HG03175 (cell line): Measurements from ENCODE around the gene TREX2.

Source experiments
- ATAC-seq: cut with Tn5 transposase; IDR thresholded peaks from one replicate; pipeline ENCODE4 v1.9.1; 2021; ENCODE audit warnings: mild to moderate bottlenecking, moderate library complexity; ENCODE audit not compliant: unreplicated experiment

Gene TREX2

DNA sequence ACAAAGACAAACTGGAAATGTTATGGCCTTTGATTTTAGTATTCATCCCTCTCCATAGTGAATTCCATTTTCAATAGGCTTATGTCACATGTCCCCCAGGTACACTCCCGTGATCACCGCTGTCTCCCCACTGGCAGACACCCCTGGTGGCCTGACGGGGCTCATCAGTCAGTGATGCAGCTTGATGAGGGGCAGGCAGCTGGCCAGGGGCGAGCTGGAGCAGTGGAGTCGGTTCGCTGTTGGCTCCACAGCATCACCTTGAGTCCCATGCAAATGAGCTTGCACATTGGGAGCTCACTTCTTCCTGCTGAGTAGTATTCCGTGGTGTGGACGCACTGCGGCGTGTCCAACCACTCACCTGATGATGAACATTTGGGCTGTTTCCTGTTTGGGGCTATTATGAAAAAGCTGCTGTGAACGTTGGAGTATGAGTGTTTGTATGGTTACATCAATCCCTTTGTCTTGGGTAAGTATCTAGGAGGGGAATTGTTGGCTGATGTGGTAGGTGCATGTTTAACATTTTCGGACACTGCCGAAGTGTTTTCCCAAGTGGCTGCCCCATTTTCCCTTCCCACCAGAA is 5.2 kb downstream of the TREX2 start:
- no peak for ATAC-seq

GRCh38 chrX:153439977-153440376 is 5.9 kb downstream of the TREX2 start:
- no peak for ATAC-seq

GRCh38 chrX:153438532-153438931 is 7.3 kb downstream of the TREX2 start:
- ATAC-seq: no peak

- ATAC-seq: no peak
Measured at GRCh38 chrX:153435845-153436244, 10.0 kb downstream of the TREX2 start.

DNA sequence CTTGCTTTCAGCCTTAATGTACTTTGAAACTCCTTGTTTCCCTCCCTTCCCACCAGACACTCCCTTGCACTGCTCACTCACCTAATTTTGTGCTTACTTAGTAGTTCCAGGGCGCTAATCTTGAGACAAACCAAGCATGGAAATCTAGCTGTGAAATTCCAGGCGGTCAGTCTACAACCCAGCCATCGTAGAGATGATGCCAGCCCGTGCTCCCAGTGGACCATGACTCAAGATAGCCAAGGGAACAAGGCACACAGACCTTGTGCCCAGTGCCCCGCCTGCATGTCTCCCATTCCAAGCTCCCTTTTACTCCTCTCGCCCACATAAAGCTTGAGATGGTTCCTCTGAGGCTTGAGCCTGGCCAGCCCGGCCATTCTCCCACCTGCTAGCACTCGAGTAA is 11.1 kb downstream of the TREX2 start:
- no peak for ATAC-seq

DNA sequence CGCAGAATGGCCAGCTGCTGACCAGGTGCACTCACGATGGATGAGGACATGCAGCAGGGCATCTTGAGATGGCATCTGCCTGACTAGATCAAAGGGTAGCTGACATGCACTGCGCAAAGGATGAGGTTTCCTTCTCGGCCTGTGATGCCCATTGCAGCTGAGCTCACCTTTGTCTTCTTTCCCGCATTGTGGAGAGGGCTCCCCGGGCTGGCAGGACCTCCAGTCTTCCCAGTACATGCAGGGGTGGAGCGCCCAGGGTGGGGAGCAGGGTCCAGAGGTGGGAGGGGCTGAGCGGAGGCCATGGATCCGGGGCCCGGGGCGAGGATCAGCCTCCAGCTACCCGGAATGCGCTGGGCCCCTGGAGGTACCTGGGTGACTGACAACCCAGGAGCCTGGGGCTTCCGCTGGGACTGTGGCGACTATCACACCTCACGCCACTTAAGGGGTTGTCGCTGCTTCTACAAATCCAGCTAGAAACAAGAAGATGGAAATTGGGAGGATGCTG is 12.0 kb downstream of the TREX2 start:
- ATAC-seq: no peak

DNA sequence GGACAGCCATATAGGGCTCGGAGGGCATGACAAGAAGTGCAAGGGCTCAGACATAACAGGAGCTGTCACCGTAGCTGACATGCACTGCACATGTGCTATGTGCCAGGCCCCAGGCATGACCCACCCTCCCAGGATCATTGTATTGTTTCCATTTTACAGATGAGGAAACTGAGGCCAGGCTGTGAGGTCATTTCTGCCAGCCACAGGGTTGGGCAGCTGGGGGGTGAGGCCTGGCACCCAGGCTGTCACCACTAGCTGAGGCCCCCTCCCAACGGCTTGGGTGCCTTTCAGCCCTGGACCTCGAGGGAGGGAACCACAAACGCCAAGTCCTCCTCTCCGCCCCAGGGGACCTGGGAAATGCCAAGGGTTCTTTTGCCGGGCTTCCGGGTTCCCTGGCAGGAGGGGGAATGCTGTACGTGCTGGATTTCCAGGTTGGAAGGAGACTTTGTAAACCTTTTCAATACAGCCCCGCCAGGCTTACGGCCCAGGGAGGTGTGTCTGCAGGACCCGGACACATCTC is 12.6 kb downstream of the TREX2 start:
- ATAC-seq: no peak

- no peak for ATAC-seq
Measured at GRCh38 chrX:153430796-153431195, 15.1 kb downstream of the TREX2 start.

GRCh38 chrX:153426204-153426603 is 19.7 kb downstream of the TREX2 start:
- no peak for ATAC-seq

- ATAC-seq: no peak
Measured at GRCh38 chrX:153423652-153424051, 22.2 kb downstream of the TREX2 start.

DNA sequence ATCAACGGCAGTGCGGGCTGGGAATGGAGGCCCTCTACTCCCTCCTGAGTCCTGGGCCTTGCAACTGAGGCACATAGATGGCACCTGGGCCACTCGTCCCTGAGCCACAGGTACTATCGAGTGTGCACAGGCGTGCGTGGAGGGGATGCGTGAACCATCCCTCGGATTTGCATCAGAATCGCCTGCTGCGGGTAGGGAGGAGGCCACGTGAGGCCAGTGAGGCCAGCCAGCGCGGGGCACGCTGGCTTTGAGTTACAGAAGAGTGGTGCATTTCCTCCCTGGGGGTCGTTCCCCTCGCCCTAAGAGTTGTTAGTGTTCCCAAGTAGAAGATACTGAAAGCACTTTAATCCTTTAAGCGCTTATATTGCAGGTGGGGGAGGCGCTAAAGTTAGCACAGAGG is 24.0 kb downstream of the TREX2 start:
- ATAC-seq: no peak

DNA sequence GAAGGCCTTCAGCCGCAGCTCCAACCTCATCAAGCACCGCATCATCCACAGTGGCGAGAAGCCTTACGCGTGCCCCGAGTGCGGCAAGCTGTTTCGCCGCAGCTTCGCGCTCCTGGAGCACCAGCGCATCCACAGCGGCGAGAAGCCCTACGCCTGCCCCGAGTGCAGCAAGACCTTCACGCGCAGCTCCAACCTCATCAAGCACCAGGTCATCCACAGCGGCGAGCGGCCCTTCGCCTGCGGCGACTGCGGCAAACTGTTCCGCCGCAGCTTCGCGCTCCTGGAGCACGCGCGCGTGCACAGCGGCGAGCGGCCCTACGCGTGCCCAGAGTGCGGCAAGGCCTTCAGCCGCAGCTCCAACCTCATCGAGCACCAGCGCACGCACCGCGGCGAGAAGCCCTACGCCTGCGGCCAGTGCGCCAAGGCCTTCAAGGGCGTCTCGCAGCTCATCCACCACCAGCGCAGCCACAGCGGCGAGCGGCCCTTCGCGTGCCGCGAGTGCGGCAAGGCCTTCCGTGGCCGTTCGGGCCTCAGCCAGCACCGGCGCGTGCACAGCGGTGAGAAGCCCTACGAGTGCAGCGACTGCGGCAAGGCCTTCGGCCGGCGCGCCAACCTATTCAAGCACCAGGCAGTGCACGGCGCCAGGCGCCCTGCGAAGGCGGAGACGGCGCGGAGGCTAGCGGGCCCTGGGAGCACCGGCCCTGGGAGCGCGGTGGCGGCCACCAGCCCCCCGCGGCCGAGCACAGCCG is 24.8 kb downstream of the TREX2 start:
- ATAC-seq: no peak

GRCh38 chrX:153417637-153418036 is 28.2 kb downstream of the TREX2 start:
- no peak for ATAC-seq

GRCh38 chrX:153416781-153417450 is 28.9 kb downstream of the TREX2 start:
- ATAC-seq: no peak

GRCh38 chrX:153414856-153415510 is 30.9 kb downstream of the TREX2 start:
- no peak for ATAC-seq

DNA sequence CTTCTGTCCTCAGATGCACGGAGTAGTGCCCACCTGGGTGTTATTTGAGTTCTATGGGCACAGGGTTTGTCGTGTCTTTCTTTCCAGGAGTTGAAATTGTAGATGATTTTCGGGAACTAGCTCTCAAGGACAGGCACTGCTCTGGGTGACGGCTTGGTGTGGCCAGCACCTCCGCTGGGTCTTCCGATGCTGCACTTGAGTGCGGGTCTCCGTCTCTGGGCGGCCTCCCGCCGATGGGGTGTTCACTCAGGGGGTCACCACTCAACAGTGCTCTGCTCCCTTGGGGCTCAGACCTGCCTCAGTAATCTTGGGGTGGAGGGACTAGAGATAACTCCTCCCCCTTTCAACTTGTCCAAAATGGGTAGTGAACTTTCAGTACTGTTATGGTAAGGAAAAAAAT is 32.1 kb downstream of the TREX2 start:
- ATAC-seq: no peak

DNA sequence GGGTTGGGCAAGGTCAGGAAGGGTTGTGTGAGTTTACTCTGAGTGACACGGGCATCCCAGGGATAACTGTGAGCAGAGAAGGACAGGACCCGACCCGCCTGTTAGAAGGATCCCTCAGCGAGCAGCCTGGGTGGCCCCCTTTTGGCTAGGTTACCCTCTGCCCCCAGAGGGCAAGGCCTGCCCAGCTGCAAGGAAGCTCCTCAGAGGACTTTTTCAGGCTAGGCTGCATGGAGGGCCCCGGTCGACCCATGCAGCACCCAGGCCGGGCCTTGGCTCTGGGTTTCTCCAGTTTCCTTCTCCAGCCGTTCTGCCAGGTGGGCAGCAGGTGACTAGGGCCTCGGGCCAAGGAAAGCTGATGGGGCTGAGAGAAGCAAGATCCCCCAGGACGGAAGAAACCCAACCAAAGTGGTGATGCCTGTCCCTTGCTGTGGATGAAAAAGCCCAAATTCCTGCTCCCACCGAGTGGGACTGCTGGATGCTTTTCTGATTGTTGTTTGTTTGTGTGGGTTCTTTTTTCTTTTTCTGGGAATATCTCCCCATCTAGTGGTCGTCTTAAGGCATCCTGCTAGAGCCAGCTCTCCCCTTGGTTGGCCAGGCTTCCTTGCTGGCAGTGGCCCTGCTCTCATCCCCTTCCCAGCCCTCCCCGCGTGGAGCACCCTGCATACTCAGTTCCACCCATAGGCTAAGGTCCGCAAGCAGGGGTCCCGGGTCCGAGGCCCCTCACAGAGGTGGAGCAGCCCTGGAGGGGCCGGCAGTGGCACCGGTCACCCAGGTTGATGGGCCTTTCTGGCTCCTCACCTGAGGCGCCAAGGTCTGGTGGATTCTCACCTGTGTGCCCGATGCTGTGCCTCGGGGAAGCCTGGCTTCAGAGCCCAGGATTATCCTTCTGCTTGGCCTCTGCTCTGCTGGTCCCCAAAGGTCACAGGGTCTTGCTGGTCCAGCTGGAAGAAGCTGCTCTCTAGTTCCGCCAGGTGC is 32.8 kb downstream of the TREX2 start:
- ATAC-seq: no peak

DNA sequence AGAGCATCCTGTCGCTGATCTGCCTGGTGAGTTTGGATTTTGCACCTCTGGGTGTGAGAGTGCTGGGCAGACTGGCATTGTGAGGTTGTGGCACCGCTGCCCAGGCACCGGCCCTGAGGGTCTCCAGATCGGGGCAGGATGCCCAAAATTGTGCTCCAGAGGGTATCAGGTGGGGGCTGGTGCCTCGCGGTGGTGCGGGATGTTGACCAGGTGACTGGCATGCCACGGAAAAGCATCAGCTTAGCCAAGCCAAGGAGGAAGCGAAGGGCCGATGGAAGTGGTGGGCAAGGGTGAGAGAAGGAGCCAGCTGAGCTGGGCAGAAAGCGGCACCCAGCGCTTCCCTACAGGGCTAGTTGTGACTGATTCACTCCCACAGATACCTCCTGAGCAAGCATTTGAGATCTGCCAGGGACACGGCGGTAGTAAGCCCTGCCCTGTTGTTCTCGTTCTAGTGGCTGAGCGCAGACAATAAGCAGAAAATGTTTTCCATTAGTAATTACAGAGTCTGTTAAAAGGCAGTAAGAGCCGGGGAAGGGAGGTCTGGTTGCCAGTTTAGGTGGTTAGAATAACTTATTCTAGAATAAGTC is 33.8 kb downstream of the TREX2 start:
- no peak for ATAC-seq

DNA sequence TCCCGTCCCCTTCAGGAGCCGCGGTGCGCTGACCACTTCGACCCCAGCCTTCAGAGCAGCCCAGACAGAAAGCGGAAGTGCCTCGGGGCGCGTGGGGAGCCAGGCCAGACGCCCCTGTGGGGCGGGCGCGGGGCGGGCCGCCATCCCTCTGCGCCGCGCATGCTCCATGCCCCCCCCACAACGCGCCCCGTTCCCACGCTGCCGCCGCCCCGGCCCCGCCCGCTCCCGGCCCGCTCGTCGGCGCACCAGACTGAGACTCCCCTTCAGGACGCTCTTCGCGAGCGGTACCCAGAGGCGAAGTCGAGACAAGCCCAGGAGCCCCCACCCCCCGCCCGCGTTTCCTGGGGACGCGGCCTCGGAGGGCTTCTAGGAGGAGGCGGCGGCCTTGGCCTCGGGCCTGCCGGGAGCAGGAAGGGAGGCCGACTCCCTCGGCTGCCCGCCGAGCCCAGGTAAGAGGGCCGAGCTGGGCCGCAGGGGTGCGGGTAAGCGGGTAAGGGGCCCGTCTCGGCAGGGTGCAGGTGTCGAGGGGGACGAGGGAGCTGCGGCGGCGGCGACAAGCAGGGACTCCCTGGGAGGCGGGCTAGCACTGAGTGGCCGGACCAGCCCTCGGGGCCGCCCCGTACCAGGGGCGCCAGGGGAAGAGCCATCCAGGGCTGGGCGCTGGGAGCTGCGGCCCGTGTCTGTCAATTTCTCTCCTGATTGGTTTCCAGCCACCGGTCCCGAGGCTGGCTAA is 34.4 kb downstream of the TREX2 start, which contains the start of gene ZFP92:
Gene ZFP92 (plus strand): TSS at position 218 of the 733 bp plus-strand sequence. CDS start 6,851 bp downstream, outside the sequence.
- ATAC-seq: peak; percentile 69
